Left forelimb (tissue), 1 donor: ENCODE results near the gene FGF6.
"Not testable (repeated sequence)": the region's sequence is repeated elsewhere in the genome, so short reads cannot be mapped to it uniquely, and the experiment has no call there.

Experiments used
- DNase-seq: peaks from one replicate; pipeline ENCODE4 v3.0.0-alpha.2; 2018; ENCODE audit warnings: low spot score

Gene FGF6

GRCh38 chr12:4418913-4419312, 26.7 kb downstream of the FGF6 start:
- DNase-seq: no peak

- no peak for DNase-seq
Observed at GRCh38 chr12:4417936-4418335, 27.7 kb downstream of the FGF6 start.

GRCh38 chr12:4417455-4417854, 28.2 kb downstream of the FGF6 start:
- DNase-seq: no peak

- DNase-seq: no peak
Observed at GRCh38 chr12:4416276-4416675, 29.3 kb downstream of the FGF6 start.

- no peak for DNase-seq
Observed at GRCh38 chr12:4412465-4412864, 33.1 kb downstream of the FGF6 start.

- DNase-seq: no peak
Observed at GRCh38 chr12:4412056-4412455, 33.6 kb downstream of the FGF6 start.

GRCh38 chr12:4407136-4407535, 38.5 kb downstream of the FGF6 start:
- DNase-seq: no peak

- DNase-seq: not testable (repeated sequence)
Observed at GRCh38 chr12:4404877-4405637, 40.6 kb downstream of the FGF6 start.

- DNase-seq: no peak
Observed at GRCh38 chr12:4402996-4403395, 42.6 kb downstream of the FGF6 start.

GRCh38 chr12:4401117-4401516, 44.5 kb downstream of the FGF6 start:
- no peak for DNase-seq

- no peak for DNase-seq
Observed at GRCh38 chr12:4395818-4396217, 49.8 kb downstream of the FGF6 start.

GRCh38 chr12:4393211-4393610, 52.4 kb downstream of the FGF6 start:
- DNase-seq: no peak

GRCh38 chr12:4392223-4392742, 53.3 kb downstream of the FGF6 start:
- no peak for DNase-seq

GRCh38 chr12:4388662-4389061, 57.0 kb downstream of the FGF6 start:
- DNase-seq: no peak

- DNase-seq: no peak
Observed at GRCh38 chr12:4388032-4388431, 57.6 kb downstream of the FGF6 start.

- no peak for DNase-seq
Observed at GRCh38 chr12:4387607-4388006, 58.0 kb downstream of the FGF6 start.

- DNase-seq: no peak
Observed at GRCh38 chr12:4386801-4387200, 58.8 kb downstream of the FGF6 start.
